K562 (cell line): Measurements from ENCODE around the gene GJD4. TPM values are rescaled to one million over a fixed set of nuclear protein-coding genes. Genes with fewer than 3 reads are reported as not detected.
A peak's percentile ranks its signal among the peaks of the same experiment; 100 is the strongest.

Source experiments
- ATAC-seq: fragments of 200-7000 bp; cut with Tn5 transposase; 3 replicates; pipeline ENCODE4 v1.9.1; 2020; ENCODE audit warnings: moderate library complexity
- BruUV-seq: library from RNA; stranded (reverse); fragments of 400-500 nt; replicated peaks from 2 replicates; lab custom pipeline; 2021; lab: Mats Ljungman, UMichigan
- CTCF ChIA-PET: fragments of 300-600 bp; formaldehyde crosslinking; extraction: SDS; loops from one replicate; lab custom pipeline; 2021; ENCODE audit warnings: low intra/inter-chr PET ratio; lab: Yijun Ruan, JAX
- POLR2A ChIA-PET: fragments of 300-600, 350-650 bp; sonication (Branson Sonifier 250); formaldehyde crosslinking; extraction: SDS; loops from one replicate; lab custom pipeline; 2021; ENCODE audit warnings: antibody characterized with exemption, inconsistent platforms; lab: Yijun Ruan, JAX
- DNase-seq, 4 experiments: peaks; one replicate each; pipeline versions ENCODE4 v3.0.0 to v3.0.0-alpha.2; 2011 to 2018; ENCODE audit warnings: low spot score in 3 of 4, mixed read lengths in 3 of 4; ENCODE audit errors: extremely low read depth in 1 of 4
- FAIRE-seq: peaks from 2 replicates; lab custom pipeline; 2011; peaks lifted over from hg19 to GRCh38; lab: Jason Lieb, UNC
- H2AFZ ChIP-seq: 2 replicates; pipeline ENCODE4 v1.6.0; 2011; ENCODE audit warnings: low read depth, low read length, control low read depth, inconsistent platforms
- H3K27ac ChIP-seq: fragments of 200-600 bp; 3 replicates; pipeline ENCODE4 v1.8.0; 2011; ENCODE audit warnings: low read depth, mild to moderate bottlenecking, control low read depth, inconsistent platforms, low read length, moderate library complexity, mixed read lengths; ENCODE audit errors: extremely low read depth
- H3K27me3 ChIP-seq, 2 experiments: fragments of 300-600 bp in 1 of 2; 2 replicates in 1 of 2; 3 replicates in 1 of 2; pipeline versions ENCODE4 v1.6.0 to v1.8.0; 2011; ENCODE audit warnings: inconsistent platforms in 2 of 2, low read length in 2 of 2, mild to moderate bottlenecking in 1 of 2, mixed read lengths in 1 of 2, moderate library complexity in 1 of 2; ENCODE audit not compliant: control insufficient read depth in 2 of 2, insufficient read depth in 2 of 2
- H3K36me3 ChIP-seq: fragments of 300-600 bp; 3 replicates; pipeline ENCODE4 v1.8.0; 2011; ENCODE audit warnings: mild to moderate bottlenecking, low read length, inconsistent platforms; ENCODE audit not compliant: control insufficient read depth, insufficient read depth
- H3K4me1 ChIP-seq, 2 experiments: fragments of 200-600 bp in 1 of 2; replicated peaks in 1 of 2; 2 replicates in 1 of 2; 3 replicates in 1 of 2; pipeline versions ENCODE4 v1.5.1 to v1.8.0; 2011; ENCODE audit warnings: inconsistent platforms in 2 of 2, low read length in 2 of 2, mild to moderate bottlenecking in 1 of 2, mixed read lengths in 1 of 2, moderate library complexity in 1 of 2; ENCODE audit not compliant: control insufficient read depth in 2 of 2, insufficient read depth in 2 of 2
- H3K4me2 ChIP-seq: 2 replicates; pipeline ENCODE4 v1.6.1; 2011; ENCODE audit warnings: low read length, control low read depth, inconsistent platforms, mixed read lengths; ENCODE audit not compliant: insufficient read depth
- H3K4me3 ChIP-seq: fragments of 200-600 bp; sonication (generic), shearing (Covaris generic); 2 replicates; pipeline ENCODE4 v1.5.1; 2016; ENCODE audit warnings: control low read depth, inconsistent platforms
- H3K79me2 ChIP-seq: fragments of 200-600 bp; 3 replicates; pipeline ENCODE4 v1.8.0; 2011; ENCODE audit warnings: low read length, inconsistent platforms; ENCODE audit not compliant: control insufficient read depth, insufficient read depth
- H3K9ac ChIP-seq, 2 experiments: 2 replicates each; pipeline versions ENCODE4 v1.6.0 to v1.6.1; 2011; ENCODE audit warnings: low read depth in 2 of 2, low read length in 2 of 2, control low read depth in 1 of 2, inconsistent platforms in 1 of 2, mild to moderate bottlenecking in 1 of 2, mixed read lengths in 1 of 2; ENCODE audit not compliant: insufficient read depth in 1 of 2
- H3K9me1 ChIP-seq: one replicate; pipeline ENCODE4 v1.6.0; 2011; ENCODE audit warnings: inconsistent platforms, mild to moderate bottlenecking, low read length, moderate library complexity; ENCODE audit not compliant: control insufficient read depth, insufficient read depth
- H3K9me3 ChIP-seq: replicated peaks from 2 replicates; pipeline ENCODE4 v1.5.1; 2011; ENCODE audit warnings: low read depth, low read length, inconsistent platforms; ENCODE audit not compliant: control insufficient read depth, insufficient read depth
- H4K20me1 ChIP-seq: replicated peaks from 2 replicates; pipeline ENCODE4 v1.6.1; 2011; ENCODE audit warnings: low read length, inconsistent platforms, mixed read lengths; ENCODE audit not compliant: control insufficient read depth, insufficient read depth
- CTBP1 ChIP-seq: fragments of 450-650 bp; IDR thresholded peaks from 2 replicates; pipeline ENCODE4 v1.6.1; 2016; ENCODE audit warnings: borderline replicate concordance
- NFE2L1 ChIP-seq: fragments of 450-650 bp; IDR thresholded peaks from 2 replicates; pipeline ENCODE4 v1.6.1; 2016; ENCODE audit warnings: missing genetic modification characterization, low read depth, mild to moderate bottlenecking, missing compliant biosample characterization, moderate library complexity, borderline replicate concordance
- ZNF253 ChIP-seq: fragments of 250-450 bp; sonication (Bioruptor Pico); conservative IDR thresholded peaks from 2 replicates; pipeline ENCODE4 v1.6.1; 2021; ENCODE audit warnings: mild to moderate bottlenecking
- WGBS: fragments of 100-300 bp; shearing (Covaris generic); methylation state at CpG from one replicate; pipeline ENCODE4 v1.1.6; 2016; ENCODE audit warnings: low coverage, mixed read lengths; ENCODE audit not compliant: insufficient coverage; ENCODE audit errors: missing lambda C conversion rate; 5-methylcytosine and 5-hydroxymethylcytosine counted together
- in situ Hi-C: fragments of 300-500 bp; cut with MboI; formaldehyde crosslinking; loops from 4 replicates; pipeline ENCODE4 v1.15.0; 2018; ENCODE audit warnings: inconsistent platforms, mixed read lengths
- intact Hi-C: fragments of 100-400 bp; cut with micrococcal nuclease; formaldehyde crosslinking; loops from 2 replicates; pipeline ENCODE4 v1.14.2; 2022
- polyA plus RNA-seq, 8 experiments: library from polyadenylated mRNA; depleted of rRNA in 4 of 8; stranded (reverse) in 5 of 8; unstranded in 3 of 8; fragments of >200 nt; fragmentation: Nextera tagmentation in 2 of 8; fragmentation: Illumina TruSeq in 1 of 8; extraction: Ambion mirVana in 2 of 8; extraction: Trizol in 1 of 8; gene quantifications; 2 replicates each; pipeline versions ENCODE4 v1.2.1 to v1.2.3, GENCODE V29; 2011 to 2014; ENCODE audit warnings: inconsistent platforms in 1 of 8, missing spikeins in 1 of 8
- total RNA-seq, 7 experiments: library from RNA; depleted of rRNA in 6 of 7; stranded (reverse); fragments of >200 nt in 6 of 7; fragmentation: Illumina TruSeq in 2 of 7; extraction: Trizol in 2 of 7; gene quantifications; 2 replicates each; pipeline versions ENCODE4 v1.2.1 to v1.2.3, GENCODE V29; 2011 to 2021; ENCODE audit warnings: low replicate concordance in 1 of 7
- TF ChIP-seq, protein P1 (sequence below): fragments of 450-650 bp; IDR thresholded peaks from 2 replicates; pipeline ENCODE4 v1.6.1; 2016
- TF ChIP-seq, protein P2 (sequence below), 2 experiments: IDR thresholded peaks in 1 of 2; conservative IDR thresholded peaks in 1 of 2; 2 replicates each; pipeline ENCODE4 v1.6.1; 2016; ENCODE audit warnings: low read depth in 2 of 2, mild to moderate bottlenecking in 1 of 2, missing compliant biosample characterization in 1 of 2, missing genetic modification characterization in 1 of 2, moderate library complexity in 1 of 2

Gene GJD4
- total and polyA plus RNA-seq, 9 of the 15 experiments (the other 6 are each of a cell fraction or from before 2014, with no cell fraction given) = not detected

DNA sequence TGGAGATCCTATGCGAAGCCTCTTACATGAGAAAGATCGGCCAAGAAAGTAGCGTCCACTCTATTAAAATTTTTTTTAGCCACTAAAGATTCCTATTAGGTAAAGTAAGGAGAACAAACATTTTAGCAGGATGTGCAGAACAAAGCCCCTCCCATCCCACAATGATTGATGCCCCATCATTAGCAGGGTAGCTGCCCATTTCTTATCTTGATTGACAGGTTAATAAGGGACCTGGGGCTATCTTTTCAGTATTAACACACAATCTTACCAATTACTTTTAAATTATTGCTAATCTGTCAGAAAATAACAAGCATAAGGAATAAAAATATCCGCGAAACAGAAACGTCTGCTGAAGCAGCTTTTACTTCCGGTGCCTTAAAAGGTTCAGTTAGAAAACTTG, 31.8 kb downstream of the GJD4 start:
- BruUV-seq = no TSS peak
- no peaks in the 10 kb centered on the region for H3K36me3 ChIP-seq
- H3K4me1 ChIP-seq = peaks cover 6 to 21% of the 10 kb centered on the region in 2 experiments; a peak in 3 of 5 replicates
- FAIRE-seq (no peak), DNase-seq (no peak), ATAC-seq (no peak)
- no peaks in the 10 kb centered on the region for H3K27me3 ChIP-seq
- H3K4me3 ChIP-seq = no peak overlapping the region
- no peak overlapping the region for H2AFZ ChIP-seq
- WGBS = 10% methylated on average over 7 of the region's 7 CpGs
- TF ChIP-seq, protein P1, sequence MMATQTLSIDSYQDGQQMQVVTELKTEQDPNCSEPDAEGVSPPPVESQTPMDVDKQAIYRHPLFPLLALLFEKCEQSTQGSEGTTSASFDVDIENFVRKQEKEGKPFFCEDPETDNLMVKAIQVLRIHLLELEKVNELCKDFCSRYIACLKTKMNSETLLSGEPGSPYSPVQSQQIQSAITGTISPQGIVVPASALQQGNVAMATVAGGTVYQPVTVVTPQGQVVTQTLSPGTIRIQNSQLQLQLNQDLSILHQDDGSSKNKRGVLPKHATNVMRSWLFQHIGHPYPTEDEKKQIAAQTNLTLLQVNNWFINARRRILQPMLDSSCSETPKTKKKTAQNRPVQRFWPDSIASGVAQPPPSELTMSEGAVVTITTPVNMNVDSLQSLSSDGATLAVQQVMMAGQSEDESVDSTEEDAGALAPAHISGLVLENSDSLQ = peak; percentile 67
- TF ChIP-seq, protein P2, sequence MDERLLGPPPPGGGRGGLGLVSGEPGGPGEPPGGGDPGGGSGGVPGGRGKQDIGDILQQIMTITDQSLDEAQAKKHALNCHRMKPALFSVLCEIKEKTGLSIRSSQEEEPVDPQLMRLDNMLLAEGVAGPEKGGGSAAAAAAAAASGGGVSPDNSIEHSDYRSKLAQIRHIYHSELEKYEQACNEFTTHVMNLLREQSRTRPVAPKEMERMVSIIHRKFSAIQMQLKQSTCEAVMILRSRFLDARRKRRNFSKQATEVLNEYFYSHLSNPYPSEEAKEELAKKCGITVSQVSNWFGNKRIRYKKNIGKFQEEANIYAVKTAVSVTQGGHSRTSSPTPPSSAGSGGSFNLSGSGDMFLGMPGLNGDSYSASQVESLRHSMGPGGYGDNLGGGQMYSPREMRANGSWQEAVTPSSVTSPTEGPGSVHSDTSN (CRISPR knock-in tag; IDR thresholded peaks at IDR 0.05; ENCODE audit: low read depth) = no peak
- TF ChIP-seq, protein P2 (tag; conservative IDR thresholded peaks at IDR 0.05; ENCODE audit: low read depth) = peak; percentile 38; the same call in 1 of the 2 replicates
- no peak for TF ChIP-seq ZNF253 (CRISPR knock-in tag)
- no peak for TF ChIP-seq CTBP1
- TF ChIP-seq NFE2L1 (tag) = no peak
- H3K9ac ChIP-seq = no peak overlapping the region
- H3K79me2 ChIP-seq = no peaks in the 10 kb centered on the region
- H3K9me1 ChIP-seq = no peaks in the 10 kb centered on the region
- H3K4me2 ChIP-seq = no peak overlapping the region
- intact Hi-C loops (loop anchor here (5.0 to 10.0 kb wide), 3 partner anchors 512 to 1858 kb away; partner anchors contain the start of gene CREM), in situ Hi-C loops (loop anchor here (10.0 to 25.0 kb wide), 2 partner anchors 1250 to 1838 kb away; no protein-coding TSS in a partner anchor)
- ChIA-PET CTCF (no interaction called here), POLR2A (interaction anchor here (0.7 kb wide), 1 partner anchor 15 kb away, joined by 3 read pairs; no protein-coding TSS in a partner anchor)
- no peaks in the 10 kb centered on the region for H3K9me3 ChIP-seq
- H4K20me1 ChIP-seq = no peaks in the 10 kb centered on the region
- H3K27ac ChIP-seq = no peak overlapping the region
